NCI-H345 treated with DMSO at 0.1 percent for 48 hours (cell line): ENCODE data around the gene KIAA0586.
"Not testable (repeated sequence)": the region's sequence is repeated elsewhere in the genome, so short reads cannot be mapped to it uniquely, and the experiment has no call there.

Experiments used
- DNase-seq: peaks from one replicate; lab custom pipeline; 2025; ENCODE audit not compliant: unreplicated experiment; lab: John Stamatoyannopoulos, UW

KIAA0586 gene

GRCh38 chr14:58588321-58588720, 160.8 kb downstream of the KIAA0586 start:
- DNase-seq: not testable (repeated sequence)

GRCh38 chr14:58593977-58594376, 166.5 kb downstream of the KIAA0586 start:
- no peak for DNase-seq

DNA sequence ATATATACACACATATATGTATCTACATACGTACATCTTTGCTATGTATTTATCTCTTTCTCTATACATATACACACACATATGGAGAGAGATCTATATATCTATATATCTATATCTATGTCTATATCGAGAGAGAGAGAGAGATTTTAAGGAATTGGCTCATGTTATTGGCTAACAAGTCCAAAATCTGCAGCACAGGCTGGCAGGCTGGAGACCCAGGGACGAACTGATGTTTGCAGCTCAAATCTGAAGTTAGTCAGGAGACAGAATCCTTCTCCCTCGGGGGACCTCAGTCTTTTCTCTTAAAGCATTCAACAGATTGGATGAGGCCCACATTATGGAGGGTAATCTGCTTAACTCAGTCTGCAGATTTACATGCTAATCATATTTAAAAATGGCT, 169.5 kb downstream of the KIAA0586 start:
- no peak for DNase-seq

DNA sequence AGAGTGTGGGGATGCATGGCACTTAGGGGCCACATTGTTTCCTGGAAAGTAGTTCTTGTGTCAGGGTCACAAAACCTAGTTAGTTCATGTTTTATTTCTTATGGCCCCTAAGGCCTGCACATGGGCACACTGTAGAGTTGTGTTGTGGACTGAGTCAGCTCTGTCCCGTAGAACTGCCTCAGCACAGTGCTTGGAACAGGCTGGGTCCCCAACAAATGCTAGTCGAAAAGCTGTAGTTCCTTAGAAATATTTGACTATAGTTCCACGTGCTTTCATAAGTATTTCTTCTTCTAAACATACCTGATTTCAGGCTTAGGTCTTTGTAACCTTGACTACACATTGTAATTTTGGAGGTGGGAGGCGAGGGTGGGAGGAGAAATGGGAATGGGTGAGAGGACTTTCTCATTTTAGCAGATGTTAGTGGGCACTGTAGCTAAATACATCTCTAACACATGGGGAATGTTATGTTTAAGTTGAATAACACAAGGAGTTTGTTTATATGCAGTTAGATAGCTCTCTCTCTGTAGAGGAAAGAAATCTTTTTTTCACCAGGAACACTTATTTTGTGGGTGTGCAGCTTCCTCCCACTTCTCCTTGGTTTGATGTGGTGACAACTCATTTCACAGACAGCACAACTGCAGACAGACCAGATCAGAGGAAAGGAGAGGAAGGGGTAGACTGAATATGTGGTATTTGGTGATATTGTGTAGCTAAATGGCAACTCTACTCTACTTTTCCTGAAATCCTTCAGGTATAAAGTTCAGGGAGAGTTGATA, 170.7 kb downstream of the KIAA0586 start:
- DNase-seq: no peak

DNA sequence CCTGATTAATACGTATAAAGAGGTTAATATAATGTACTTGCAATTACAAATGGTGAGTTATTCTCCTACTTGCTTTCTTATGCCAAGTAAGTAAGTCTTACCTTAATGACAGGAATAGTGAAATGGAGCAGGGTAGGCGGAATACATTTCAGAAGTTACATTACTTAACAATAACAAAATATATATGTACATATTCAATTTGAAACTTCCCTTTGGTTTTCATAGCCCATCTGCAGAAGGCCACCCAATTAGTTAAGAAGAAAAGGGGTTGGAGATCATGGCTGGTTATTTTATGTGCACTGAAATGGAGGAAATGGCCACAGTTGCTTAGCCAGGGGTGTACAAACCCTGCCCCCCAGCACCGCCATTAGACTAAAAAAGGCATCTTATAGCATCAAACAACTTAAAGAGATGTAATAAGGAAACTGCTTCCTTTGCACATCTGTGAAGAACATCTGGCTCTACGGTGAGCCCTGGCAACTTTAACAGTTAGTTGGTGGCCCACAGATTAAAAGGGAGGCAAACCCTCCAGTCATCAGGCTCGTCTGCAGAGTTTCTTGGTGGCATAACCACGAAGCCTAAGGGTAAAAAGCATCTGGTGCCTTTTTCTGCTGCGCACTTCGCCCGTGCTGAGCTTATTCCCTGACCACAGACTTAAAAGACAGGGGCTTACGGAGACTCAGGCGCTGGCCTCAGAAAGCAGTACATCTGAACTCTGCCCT, 171.4 kb downstream of the KIAA0586 start:
- DNase-seq: no peak

DNA sequence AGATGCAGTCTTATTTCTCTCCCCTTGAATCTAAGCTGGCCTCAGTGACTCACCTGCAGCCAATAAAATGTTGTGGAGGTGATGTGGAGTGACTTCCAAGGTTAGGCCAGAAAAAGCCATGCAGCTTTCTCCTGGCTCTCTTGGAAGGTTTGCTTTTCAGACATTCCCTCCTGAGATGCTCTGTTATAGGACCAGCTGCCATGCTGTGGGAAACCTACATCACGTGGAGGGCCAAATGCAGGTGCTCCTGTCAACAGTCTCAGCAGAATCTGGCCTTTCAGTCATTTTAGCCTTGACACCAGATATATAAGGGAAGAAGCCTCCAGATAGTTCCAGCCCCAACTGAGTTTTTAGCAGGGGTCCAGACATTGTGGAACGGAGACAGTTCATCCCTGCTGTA, 172.2 kb downstream of the KIAA0586 start:
- DNase-seq: no peak
